Esophagus mucosa (tissue), 1 donor: ENCODE results near the gene NEXN. TPM values are rescaled to one million over a fixed set of nuclear protein-coding genes. Genes with fewer than 3 reads are reported as not detected.

Experiments
- ATAC-seq: fragments of 200-7000 bp; cut with Tn5 transposase; one replicate; pipeline ENCODE4 v1.9.1; 2020
- total RNA-seq: library from RNA; stranded (reverse); gene quantifications from one replicate; pipeline ENCODE4 v1.2.4, GENCODE V29; 2023
- donor health status: DM: yes; HTN: yes; CAD: no.

NEXN gene
- total RNA-seq, result 0.52 TPM

DNA sequence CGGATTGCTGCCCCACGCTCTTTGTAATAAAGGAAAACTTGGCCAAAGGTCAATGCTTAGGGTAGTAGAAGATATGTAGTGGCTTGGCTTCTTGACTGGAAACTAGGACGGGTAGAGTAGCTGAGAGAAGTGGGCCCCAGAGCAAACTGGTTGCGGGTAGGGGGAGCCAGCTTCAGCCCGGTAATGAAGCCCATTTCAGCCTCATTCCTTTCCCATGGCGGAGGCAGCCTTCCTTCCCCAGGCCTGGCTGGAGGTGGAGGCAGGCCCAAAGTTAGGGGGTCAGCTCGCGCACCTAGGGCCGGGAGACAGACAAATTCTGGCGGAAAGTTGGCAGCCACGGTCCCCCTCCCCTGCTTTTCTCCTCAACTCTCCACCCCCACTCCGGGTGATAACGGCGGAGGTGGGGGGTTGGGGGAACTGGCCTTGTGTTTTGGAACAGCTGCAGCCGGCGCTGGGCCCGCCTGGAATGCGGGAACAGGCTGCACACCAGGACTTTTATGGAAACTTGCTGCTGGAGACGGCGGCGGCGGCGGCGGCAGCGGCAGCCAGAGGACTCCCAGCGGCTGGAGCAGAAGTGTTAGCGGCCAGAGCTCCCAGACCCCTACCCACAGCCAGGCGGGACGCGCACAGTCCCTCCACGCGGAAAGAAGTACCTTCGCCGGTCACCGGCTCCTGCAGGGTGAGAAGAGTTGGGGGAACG is at the start of gene NEXN:
NEXN (plus strand) TSS at position 544 of the 700 bp plus-strand sequence. CDS start 27,483 bp downstream, outside the sequence.
- peak; percentile 36 for ATAC-seq

- ATAC-seq, result no peak
Observed at GRCh38 chr1:77841574-77841973, 46.9 kb upstream of the NEXN start.

- no peak for ATAC-seq
Observed at GRCh38 chr1:77845951-77846350, 42.5 kb upstream of the NEXN start.

- ATAC-seq, result no peak
Observed at GRCh38 chr1:77846966-77847365, 41.5 kb upstream of the NEXN start.

DNA sequence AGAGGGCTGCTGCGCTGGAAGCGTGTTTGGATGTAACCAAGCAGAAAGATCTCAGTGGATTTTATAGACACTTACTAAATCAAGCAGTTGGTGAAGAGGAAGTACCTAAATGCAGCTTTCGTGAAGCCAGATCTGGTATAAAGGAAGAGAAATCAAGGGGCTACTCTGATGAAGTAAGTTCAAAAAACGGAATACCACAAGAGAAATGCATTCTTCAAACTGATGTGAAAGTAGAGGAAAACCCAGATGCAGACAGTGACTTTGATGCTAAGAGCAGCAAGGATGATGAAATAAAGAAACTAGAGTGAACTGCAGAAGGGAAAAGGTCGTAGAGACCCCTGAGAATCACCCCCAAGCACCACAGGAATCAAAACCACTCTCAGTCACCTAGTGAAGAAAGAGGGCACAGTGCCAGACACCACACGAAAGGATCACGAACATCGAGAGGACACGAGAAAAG is 40.8 kb upstream of the NEXN start:
- no peak for ATAC-seq

GRCh38 chr1:77850082-77850481 is 38.3 kb upstream of the NEXN start:
- ATAC-seq, result no peak

DNA sequence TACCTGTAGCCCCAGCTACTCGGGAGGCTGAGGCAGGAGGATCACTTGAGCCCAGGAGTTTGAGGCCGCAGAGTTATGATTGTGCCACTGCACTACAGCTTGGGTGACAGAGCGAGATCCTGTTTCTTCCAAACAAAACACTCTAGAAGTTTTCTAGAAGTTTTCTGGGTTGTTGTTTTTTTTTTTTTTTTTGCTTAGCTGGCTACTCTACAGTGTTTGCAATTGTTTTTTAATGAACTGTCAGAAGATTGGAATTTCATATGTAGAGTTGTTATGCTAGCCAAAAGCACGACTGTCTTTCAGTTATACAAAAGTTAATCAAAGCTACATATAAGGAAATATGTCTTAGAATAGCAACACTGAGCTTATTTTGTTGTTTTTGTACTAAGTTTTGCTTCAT is 30.9 kb upstream of the NEXN start:
- ATAC-seq, result no peak

DNA sequence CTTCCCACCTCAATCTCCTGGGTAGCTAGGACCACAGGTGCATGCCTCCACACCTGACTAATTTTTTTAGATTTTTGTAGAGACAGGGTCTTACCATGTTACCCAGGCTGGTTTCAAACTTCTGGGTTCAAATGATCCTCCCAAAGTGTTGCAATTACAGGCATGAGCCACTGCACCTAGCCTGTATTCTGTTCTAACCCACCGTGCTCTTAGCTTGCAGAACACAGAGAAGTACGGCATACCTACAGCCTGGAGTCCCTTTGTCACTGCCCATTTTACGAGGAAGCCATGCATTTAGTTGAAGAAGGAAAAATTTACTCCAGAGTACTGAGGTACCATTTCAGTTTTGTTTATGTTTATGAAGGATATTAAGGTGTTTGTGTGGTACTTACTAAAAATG is 29.7 kb upstream of the NEXN start:
- no peak for ATAC-seq

GRCh38 chr1:77859248-77859647 is 29.2 kb upstream of the NEXN start:
- no peak for ATAC-seq

- ATAC-seq, result no peak
Observed at GRCh38 chr1:77866296-77866695, 22.1 kb upstream of the NEXN start.

DNA sequence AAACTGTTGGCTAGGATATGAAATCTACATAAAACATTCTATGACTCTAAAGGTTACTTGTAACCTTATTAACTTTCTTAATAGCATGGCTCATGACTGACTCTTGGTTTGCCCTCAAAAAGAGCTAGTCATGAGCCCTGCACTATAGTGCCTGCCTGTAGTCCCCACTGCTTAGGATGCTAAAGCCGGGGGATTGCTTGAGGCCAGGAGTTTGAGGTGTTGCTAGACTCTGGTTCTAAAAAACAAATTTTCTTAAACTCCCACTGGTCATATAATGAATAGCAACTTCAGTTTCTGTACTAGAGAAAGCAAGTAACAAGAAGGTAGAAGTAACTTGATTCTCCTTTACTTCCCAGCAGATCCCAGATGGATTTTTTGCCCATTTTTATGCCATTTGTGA is 15.8 kb upstream of the NEXN start:
- no peak for ATAC-seq

DNA sequence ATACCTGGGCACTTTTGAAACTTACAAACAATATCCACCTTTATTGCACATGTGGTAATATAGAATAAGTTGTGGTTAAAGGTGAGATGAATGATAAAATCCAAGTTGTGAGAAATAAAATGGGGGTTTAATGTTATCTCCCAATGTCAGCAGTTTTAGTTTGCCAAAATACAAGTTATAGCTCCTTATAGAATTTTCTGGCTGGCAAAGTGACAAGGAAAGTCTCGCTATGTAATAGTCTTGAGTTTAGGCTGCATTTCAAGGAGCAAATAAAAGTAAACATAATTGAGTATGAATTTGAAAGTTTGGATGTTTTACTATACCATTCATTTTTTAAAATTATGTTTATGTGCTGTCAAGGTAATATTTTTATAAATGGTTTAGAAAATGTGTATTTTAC is 15.0 kb upstream of the NEXN start:
- ATAC-seq, result no peak

DNA sequence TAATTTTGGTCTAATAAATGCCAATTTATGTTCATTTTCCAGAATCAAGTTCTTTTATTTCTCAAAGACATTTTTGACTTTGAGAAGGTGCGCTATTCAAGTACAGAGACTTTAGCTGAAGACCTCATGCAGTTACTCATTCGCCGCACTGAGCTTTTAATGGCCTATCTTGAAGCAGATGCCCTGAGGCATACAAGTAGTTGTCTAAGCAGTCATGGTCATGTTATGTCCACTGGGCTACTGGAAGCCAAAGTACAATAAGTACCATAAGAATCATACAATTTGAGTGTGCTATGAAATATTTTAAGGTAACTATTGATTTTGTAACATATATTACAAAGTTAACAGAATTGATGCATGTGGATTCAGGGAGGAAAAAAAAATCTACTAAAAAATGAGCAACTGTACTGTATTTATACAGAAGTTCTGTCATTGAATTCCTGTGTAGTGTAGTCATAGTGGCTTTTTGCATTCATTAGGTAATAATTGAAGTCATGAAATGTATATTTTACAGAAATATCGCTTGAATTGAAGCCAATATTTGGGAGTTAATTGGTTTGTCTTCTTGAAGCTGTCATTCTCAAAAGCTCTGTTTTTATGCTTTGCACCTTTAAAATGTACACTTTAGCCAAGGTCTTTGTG is 13.5 kb upstream of the NEXN start:
- ATAC-seq, result no peak

GRCh38 chr1:77876884-77877283 is 11.5 kb upstream of the NEXN start:
- ATAC-seq, result no peak

GRCh38 chr1:77881061-77881460 is 7.4 kb upstream of the NEXN start:
- ATAC-seq, result no peak

- ATAC-seq, result no peak
Observed at GRCh38 chr1:77882411-77882810, 6.0 kb upstream of the NEXN start.

DNA sequence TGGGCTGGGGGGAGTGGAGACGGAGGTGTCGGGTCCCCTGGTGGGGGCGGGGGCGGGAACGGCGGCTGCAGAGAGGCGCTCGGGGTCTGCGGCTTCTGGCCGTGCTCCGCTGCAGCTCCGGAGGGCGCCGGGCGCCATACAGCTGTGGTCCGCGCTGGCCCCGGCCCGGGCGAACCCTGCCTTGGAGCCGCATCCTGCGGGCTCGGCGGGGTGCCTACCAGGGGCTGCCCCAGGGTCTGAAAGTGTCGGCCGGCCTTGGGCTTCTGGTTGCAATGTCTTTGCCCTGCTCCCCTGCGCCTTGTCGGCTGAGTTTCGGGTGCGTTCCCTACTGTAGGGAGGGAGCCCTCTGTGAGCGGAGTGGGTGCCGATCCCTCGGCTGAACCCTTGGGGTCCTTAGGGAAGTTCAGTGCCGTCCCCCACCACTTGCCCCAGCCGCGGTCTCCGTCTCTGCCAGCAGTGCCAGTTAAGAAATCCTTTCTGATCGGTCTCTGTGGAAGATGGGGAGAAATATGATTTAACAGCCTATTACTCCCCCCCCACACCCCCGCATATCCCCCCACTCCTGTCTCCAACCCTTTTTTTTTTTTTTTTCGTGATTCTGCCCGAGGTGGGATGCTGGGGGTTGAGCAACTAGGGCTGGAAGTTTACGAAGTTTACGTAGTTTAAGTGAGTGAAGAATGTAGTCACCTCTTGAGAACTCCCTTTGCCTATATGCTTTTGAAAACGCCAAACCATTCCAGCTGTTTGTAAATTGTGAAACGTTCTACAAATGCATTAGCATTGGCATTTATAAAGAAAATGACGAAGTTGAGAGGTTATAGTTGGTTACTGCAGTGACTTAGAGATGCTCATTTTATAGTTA is 588 bp downstream of the NEXN start:
- peak; percentile 55 for ATAC-seq

DNA sequence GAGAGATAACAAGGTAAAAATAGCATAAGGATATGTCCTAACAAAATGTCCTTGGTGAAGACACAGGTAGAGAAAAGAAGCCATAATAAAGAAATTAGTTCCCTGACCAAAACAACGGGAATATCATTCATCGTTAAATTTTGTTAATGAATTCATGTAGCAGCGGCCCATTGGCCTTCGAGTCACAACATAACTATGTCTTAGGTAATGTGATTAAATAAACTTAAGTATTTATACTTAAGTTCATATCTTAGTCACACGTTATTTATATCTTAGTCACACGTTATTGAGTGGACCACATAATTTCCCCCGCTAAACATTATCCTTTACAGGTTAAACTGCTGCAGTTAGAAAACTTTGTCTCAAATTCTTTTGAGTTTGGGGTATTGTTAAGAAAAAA is 1.2 kb downstream of the NEXN start:
- peak; percentile 55 for ATAC-seq

DNA sequence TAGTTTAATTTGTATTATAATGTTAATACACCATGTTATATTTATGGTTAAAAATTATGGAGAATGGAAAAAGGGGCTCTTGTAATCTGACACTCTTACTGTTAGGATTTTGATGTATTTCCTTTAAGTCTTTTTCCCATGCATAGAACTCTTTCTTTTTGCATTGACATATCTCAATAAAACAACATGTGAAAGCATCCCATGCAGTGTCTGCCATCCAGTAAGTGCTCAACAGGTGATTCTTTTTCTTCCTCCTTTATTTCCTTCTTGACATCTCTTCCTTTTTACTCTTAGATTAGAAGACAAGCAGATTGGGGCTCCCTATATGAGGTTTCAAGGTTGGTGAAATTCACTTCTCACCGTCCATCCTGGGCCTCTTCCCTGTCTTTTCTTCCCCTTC is 2.8 kb downstream of the NEXN start:
- ATAC-seq, result no peak

DNA sequence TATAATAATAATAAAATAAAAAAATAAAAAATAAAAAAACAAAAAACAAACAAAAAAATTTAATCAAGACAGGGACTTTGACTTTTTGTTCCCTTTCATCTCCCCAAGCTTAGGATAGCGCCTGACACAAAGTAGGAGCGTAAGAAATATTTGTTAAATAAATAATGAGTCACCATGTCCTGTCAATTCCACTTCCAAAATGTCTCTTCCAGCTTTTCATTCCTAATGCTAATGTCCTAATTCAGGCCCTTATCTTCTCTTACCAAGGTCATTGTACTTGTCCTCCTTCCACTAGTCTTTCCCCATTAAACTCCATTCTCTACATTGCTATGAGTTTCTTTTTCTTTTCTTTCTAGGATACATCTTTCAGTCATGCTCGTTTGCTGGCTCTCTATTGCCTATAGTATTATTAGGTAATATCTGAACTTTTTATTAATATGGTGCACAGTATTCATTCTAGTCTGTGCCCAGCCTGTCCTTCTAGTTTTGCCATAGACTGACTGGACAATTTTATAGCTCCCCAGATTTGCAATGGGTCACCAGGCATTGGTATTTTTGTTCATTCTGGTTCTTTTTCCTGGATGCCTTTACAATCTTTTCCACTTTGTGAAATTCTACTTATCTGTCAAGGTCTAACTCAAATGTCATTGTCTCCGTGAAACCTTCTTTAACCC is 11.4 kb downstream of the NEXN start:
- no peak for ATAC-seq

DNA sequence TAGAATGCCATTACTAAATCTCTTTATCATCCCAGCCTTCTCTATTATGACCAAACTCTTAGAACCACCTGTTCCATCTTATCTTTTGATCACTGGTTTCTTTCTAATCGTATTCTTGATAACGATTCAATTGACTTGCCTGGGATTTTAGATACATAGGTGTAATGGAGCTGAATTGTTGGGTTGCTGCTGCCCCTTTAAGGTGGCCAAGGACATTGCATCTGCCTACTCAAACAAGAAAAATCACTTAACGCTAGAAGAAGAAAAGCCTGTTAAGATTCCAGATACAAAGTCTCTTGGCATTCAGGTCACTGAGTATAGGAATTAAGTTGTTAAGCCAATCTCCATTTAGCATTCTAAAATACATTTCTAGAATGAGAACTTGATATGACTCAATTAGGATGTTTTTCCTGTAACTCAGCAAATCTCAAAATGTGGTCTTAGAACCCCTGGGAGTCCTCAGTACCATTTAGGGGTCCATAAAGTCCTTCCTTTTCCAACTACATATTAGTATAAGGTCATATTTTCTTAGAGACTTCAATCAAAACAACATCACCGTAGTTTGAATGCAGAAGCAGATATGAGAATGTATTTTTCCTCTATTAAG is 12.4 kb downstream of the NEXN start:
- ATAC-seq, result peak; percentile 57

- ATAC-seq, result no peak
Observed at GRCh38 chr1:77905603-77906002, 17.2 kb downstream of the NEXN start.
